Cardiac muscle cell (in vitro differentiated cells and primary cell): ENCODE measurements around the gene GPS1. TPM values are rescaled to one million over a fixed set of nuclear protein-coding genes. Genes with fewer than 3 reads are reported as not detected.

Experiments used
- DNase-seq, 2 donors: peaks; one replicate each; pipeline versions ENCODE4 v3.0.0 to v3.0.0-alpha.2; 2010 to 2017; ENCODE audit warnings: low read depth in 1 of 2, low spot score in 1 of 2
- H3K27ac ChIP-seq: fragments of 200-600 bp; sonication (generic); 2 replicates; pipeline ENCODE4 v1.5.1; 2016
- H3K27me3 ChIP-seq: fragments of 200-600 bp; sonication (generic); 2 replicates; pipeline ENCODE4 v1.6.0; 2016; ENCODE audit warnings: control low read depth
- H3K36me3 ChIP-seq: fragments of 200-600 bp; sonication (generic); 2 replicates; pipeline ENCODE4 v1.5.1; 2016; ENCODE audit warnings: control low read depth
- H3K4me1 ChIP-seq: fragments of 200-600 bp; sonication (generic); 2 replicates; pipeline ENCODE4 v1.8.1; 2017; ENCODE audit warnings: low read depth, mild to moderate bottlenecking, mixed run types
- H3K4me3 ChIP-seq: fragments of 200-600 bp; sonication (generic); 2 replicates; pipeline ENCODE4 v1.5.1; 2016; ENCODE audit warnings: mild to moderate bottlenecking
- H3K9me3 ChIP-seq: fragments of 200-600 bp; sonication (generic); 2 replicates; pipeline ENCODE4 v1.5.1; 2017; ENCODE audit warnings: low read depth, mild to moderate bottlenecking, control low read depth
- CTCF ChIP-seq: IDR thresholded peaks from 2 replicates; pipeline ENCODE4 v1.5.1; 2012; ENCODE audit warnings: low read depth, mild to moderate bottlenecking, low read length
- polyA plus RNA-seq: library from polyadenylated mRNA; unstranded; fragments of >200 nt; fragmentation: Nextera tagmentation; extraction: Ambion mirVana; gene quantifications from 2 replicates; pipeline ENCODE4 v1.2.1, GENCODE V29; 2016
- total RNA-seq: library from RNA; depleted of rRNA; stranded (reverse); fragments of >200 nt; gene quantifications from 2 replicates; pipeline ENCODE4 v1.2.3, GENCODE V29; 2016

GPS1 gene
- total and polyA plus RNA-seq, 2 experiments from 2014 or later, result 231 to 257 TPM

GRCh38 chr17:82019690-82020571, 31.8 kb upstream of the GPS1 start:
- H3K4me3 ChIP-seq, result no peak overlapping the region
- H3K27ac ChIP-seq, result no peak overlapping the region
- peak; percentile 50 to 80 for DNase-seq
- H3K4me1 ChIP-seq, result no peaks in the 10 kb centered on the region
- no peaks in the 10 kb centered on the region for H3K36me3 ChIP-seq
- peak; percentile 73 for TF ChIP-seq CTCF
- H3K9me3 ChIP-seq, result no peaks in the 10 kb centered on the region
- no peaks in the 10 kb centered on the region for H3K27me3 ChIP-seq

GRCh38 chr17:82020572-82021106, 31.1 kb upstream of the GPS1 start:
- H3K27me3 ChIP-seq, result no peaks in the 10 kb centered on the region
- no peaks in the 10 kb centered on the region for H3K9me3 ChIP-seq
- H3K27ac ChIP-seq, result no peak overlapping the region
- TF ChIP-seq CTCF, result no peak
- no peaks in the 10 kb centered on the region for H3K36me3 ChIP-seq
- H3K4me3 ChIP-seq, result no peak overlapping the region
- no peaks in the 10 kb centered on the region for H3K4me1 ChIP-seq
- no peak for DNase-seq

GRCh38 chr17:82021107-82021899, 30.4 kb upstream of the GPS1 start:
- Histone ChIP-seq H3K4me1 (no peaks in the 10 kb centered on the region), H3K36me3 (no peaks in the 10 kb centered on the region), H3K4me3 (peak overlapping the region; percentile 61), H3K9me3 (no peaks in the 10 kb centered on the region), H3K27me3 (no peaks in the 10 kb centered on the region), H3K27ac (no peak overlapping the region)
- peak; percentile 74 to 82 for DNase-seq
- peak; percentile 76 for TF ChIP-seq CTCF

GRCh38 chr17:82021900-82022309, 29.8 kb upstream of the GPS1 start:
- Histone ChIP-seq H3K36me3 (no peaks in the 10 kb centered on the region), H3K4me1 (no peaks in the 10 kb centered on the region), H3K9me3 (no peaks in the 10 kb centered on the region), H3K4me3 (peak overlapping the region; percentile 61), H3K27me3 (no peaks in the 10 kb centered on the region), H3K27ac (no peak overlapping the region)
- no peak for TF ChIP-seq CTCF
- DNase-seq, result no peak

- no peak for TF ChIP-seq CTCF
- H3K27ac ChIP-seq, result no peak within 1 kb of the TSS
- H3K36me3 ChIP-seq, result no peaks in the 10 kb centered on the region
- peak within 1 kb of the TSS; percentile 61 for H3K4me3 ChIP-seq
- no peaks in the 10 kb centered on the region for H3K27me3 ChIP-seq
- DNase-seq, result no peak
- H3K4me1 ChIP-seq, result no peaks in the 10 kb centered on the region
- no peaks in the 10 kb centered on the region for H3K9me3 ChIP-seq
These were observed 29.3 kb upstream of the GPS1 start, which contains the start of gene CENPX for GRCh38 chr17:82022310-82022980. Gene CENPX, minus strand, starts transcription at chr17:82022878. Its CDS starts 17 bp downstream, at chr17:82022861.
